ENCODE measurements around the gene ENPP3. TPM values are rescaled to one million over a fixed set of nuclear protein-coding genes. Genes with fewer than 3 reads are reported as not detected.

The ENPP3 gene
- total RNA-seq, 1 donor from 2014 or later: not detected

DNA sequence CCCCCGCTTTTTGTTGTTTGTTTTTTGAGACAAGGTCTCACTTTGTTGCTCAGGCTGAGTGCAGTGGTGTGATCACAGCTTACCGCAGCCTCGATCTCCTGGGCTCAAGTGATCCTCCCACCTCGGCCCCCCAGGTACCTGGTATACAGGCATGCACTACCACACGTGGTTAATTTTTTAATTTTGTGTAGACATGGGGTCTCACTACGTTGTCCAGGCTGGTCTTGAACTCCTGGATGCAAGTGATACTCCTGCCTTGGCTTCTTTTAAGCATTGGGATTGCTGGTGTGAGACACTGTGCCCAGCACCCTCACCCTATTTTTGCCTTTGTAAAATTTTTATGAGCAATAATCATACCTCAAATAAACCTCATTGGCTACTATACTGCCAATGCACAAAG is 5.5 kb downstream of the ENPP3 start:
- DNase-seq (ENCODE audit: low spot score): no peak
- H3K4me1 Mint-ChIP-seq (ENCODE audit: low read depth): no peaks in the 10 kb centered on the region
- TF ChIP-seq, protein P1, sequence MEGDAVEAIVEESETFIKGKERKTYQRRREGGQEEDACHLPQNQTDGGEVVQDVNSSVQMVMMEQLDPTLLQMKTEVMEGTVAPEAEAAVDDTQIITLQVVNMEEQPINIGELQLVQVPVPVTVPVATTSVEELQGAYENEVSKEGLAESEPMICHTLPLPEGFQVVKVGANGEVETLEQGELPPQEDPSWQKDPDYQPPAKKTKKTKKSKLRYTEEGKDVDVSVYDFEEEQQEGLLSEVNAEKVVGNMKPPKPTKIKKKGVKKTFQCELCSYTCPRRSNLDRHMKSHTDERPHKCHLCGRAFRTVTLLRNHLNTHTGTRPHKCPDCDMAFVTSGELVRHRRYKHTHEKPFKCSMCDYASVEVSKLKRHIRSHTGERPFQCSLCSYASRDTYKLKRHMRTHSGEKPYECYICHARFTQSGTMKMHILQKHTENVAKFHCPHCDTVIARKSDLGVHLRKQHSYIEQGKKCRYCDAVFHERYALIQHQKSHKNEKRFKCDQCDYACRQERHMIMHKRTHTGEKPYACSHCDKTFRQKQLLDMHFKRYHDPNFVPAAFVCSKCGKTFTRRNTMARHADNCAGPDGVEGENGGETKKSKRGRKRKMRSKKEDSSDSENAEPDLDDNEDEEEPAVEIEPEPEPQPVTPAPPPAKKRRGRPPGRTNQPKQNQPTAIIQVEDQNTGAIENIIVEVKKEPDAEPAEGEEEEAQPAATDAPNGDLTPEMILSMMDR (IDR thresholded peaks at IDR 0.05): no peak
- no peaks in the 10 kb centered on the region for H3K9me3 Mint-ChIP-seq (ENCODE audit: low read depth)
- H3K4me3 Mint-ChIP-seq (ENCODE audit: unreplicated experiment): no peak overlapping the region
- no peaks in the 10 kb centered on the region for H3K36me3 Mint-ChIP-seq (ENCODE audit: low read depth)
- no peaks in the 10 kb centered on the region for H3K27me3 Mint-ChIP-seq (ENCODE audit: low read depth)
- no peak overlapping the region for H3K27ac Mint-ChIP-seq (ENCODE audit: unreplicated experiment)

DNA sequence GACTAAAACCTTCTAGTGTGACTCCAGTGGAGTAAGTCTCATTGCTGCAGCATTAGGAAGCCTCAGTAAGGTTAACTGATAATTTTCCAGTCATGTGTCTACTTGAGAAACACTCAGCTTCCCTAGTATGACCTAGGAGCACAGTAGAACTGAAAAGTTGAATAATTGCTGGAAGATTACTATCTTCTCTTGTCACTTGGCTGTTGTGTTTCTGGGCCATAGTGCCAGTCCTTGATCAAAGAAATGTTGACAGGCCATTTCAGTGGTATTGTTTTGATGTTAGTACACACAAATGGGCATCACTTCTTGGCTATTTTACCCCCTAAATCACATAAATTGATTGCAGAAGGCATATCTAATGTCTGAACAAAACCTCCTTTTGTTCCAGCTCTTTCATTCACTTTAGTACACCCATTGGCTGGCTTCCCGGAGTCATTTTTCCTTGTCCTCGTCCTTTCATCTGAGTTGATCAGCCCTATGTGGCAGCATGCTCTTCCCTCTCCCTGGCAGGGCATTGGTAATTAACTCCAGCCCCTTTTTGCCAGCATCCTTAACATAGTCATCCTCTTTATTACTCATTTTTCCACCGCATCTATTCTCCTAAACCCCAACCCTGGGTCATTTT is 6.0 kb downstream of the ENPP3 start:
- no peaks in the 10 kb centered on the region for H3K36me3 Mint-ChIP-seq (ENCODE audit: low read depth)
- H3K4me3 Mint-ChIP-seq (ENCODE audit: unreplicated experiment): no peak overlapping the region
- no peaks in the 10 kb centered on the region for H3K4me1 Mint-ChIP-seq (ENCODE audit: low read depth)
- TF ChIP-seq, protein P1 (IDR thresholded peaks at IDR 0.05): no peak
- H3K27ac Mint-ChIP-seq (ENCODE audit: unreplicated experiment): no peak overlapping the region
- no peak for DNase-seq (ENCODE audit: low spot score)
- no peaks in the 10 kb centered on the region for H3K9me3 Mint-ChIP-seq (ENCODE audit: low read depth)
- no peaks in the 10 kb centered on the region for H3K27me3 Mint-ChIP-seq (ENCODE audit: low read depth)

DNA sequence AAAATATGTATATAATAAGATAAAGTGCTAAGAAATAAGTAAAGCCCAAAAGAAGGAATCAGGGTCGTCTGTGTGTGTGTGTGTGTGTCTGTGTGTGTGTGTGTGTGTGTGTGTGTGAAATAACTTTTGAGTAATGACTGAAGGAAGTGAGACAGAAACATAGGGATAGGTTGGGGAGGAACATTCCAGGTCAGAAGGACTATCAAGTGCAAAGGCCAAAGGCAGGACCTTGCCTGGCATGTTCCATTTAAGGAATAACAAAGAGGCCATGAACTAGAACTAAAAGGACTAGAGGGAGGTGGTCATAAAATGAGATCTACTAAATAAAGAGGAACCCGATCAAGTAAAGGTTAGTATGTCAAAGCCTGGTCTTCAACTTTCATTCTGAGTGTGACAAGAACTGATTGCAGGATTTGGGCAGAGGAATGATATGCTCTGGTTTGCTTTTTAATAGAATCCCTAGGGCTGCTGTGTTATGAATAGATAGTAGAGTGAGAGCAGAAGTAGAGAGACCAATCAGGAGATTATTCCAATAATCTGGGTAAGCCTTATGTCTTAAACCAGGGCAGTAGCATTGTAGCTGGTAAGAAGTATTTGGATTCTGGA is 6.9 kb downstream of the ENPP3 start:
- TF ChIP-seq, protein P1 (IDR thresholded peaks at IDR 0.05): no peak

DNA sequence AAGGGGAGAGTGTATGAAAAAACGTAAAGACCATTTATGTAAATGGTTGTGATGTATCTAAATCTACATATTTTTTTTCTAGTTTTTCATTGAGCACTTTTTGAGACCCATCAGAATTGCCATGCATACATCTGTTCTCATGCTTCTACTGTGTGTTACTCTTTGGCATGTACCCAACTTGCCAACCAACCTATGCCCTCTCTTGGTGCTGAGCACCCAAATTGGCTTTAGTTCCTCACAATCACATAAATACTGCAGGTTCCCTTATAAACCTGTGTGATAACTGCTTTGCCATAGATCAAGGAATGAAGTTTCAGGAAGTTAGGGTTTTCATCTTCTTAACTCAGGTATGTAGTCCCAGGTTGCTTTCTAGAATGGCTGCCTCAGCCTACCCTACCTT is 7.8 kb downstream of the ENPP3 start:
- TF ChIP-seq, protein P1 (IDR thresholded peaks at IDR 0.05): no peak
- Mint-ChIP-seq H3K27me3 (ENCODE audit: low read depth) (no peaks in the 10 kb centered on the region), H3K27ac (ENCODE audit: unreplicated experiment) (no peak overlapping the region), H3K4me3 (ENCODE audit: unreplicated experiment) (no peak overlapping the region), H3K4me1 (ENCODE audit: low read depth) (no peaks in the 10 kb centered on the region), H3K36me3 (ENCODE audit: low read depth) (no peaks in the 10 kb centered on the region), H3K9me3 (ENCODE audit: low read depth) (no peaks in the 10 kb centered on the region)
- DNase-seq (ENCODE audit: low spot score): no peak

More for the DNA sequence above, 6.9 kb downstream of the ENPP3 start:
- Mint-ChIP-seq H3K36me3 (ENCODE audit: low read depth) (no peaks in the 10 kb centered on the region), H3K4me3 (ENCODE audit: unreplicated experiment) (no peak overlapping the region), H3K9me3 (ENCODE audit: low read depth) (no peaks in the 10 kb centered on the region), H3K27me3 (ENCODE audit: low read depth) (no peaks in the 10 kb centered on the region), H3K4me1 (ENCODE audit: low read depth) (no peaks in the 10 kb centered on the region), H3K27ac (ENCODE audit: unreplicated experiment) (no peak overlapping the region)
- DNase-seq (ENCODE audit: low spot score): no peak

DNA sequence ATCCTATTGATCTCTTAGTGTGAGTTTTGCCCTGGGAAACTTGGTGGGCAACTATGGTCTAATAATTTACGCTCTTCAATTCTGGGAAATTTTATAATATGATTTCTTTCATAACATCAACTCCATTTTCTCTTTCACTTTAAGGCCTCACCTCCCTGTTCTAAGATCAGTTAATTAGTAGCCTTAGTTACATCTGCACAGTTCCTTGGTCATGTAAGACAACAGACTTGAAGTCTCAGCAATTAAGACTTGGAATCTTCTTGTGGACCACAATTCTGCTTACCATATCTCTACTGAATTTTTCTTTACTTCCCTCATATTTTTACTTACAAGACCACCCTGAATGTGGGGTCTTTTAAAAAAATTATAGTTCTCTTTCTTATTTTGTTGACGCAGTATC is 8.7 kb downstream of the ENPP3 start:
- Mint-ChIP-seq H3K4me1 (ENCODE audit: low read depth) (no peaks in the 10 kb centered on the region), H3K9me3 (ENCODE audit: low read depth) (no peaks in the 10 kb centered on the region), H3K27ac (ENCODE audit: unreplicated experiment) (no peak overlapping the region), H3K36me3 (ENCODE audit: low read depth) (no peaks in the 10 kb centered on the region), H3K4me3 (ENCODE audit: unreplicated experiment) (no peak overlapping the region), H3K27me3 (ENCODE audit: low read depth) (no peaks in the 10 kb centered on the region)
- TF ChIP-seq, protein P1 (IDR thresholded peaks at IDR 0.05): no peak
- DNase-seq (ENCODE audit: low spot score): no peak

Measured in chondrocyte (in vitro differentiated cells).